BJ (cell line): Measurements from ENCODE around the gene UBE2Z. TPM values are rescaled to one million over a fixed set of nuclear protein-coding genes. Genes with fewer than 3 reads are reported as not detected.

Experiments
- CTCF ChIA-PET: fragments of 350-600 bp; formaldehyde crosslinking; extraction: SDS; loops from one replicate; lab custom pipeline; 2021; ENCODE audit warnings: antibody characterized with exemption, inconsistent platforms; lab: Yijun Ruan, JAX
- POLR2A ChIA-PET: fragments of 300-600 bp; sonication (Branson Sonifier 250); formaldehyde crosslinking; extraction: SDS; loops from one replicate; lab custom pipeline; 2021; ENCODE audit warnings: antibody characterized with exemption; lab: Charles Lee
- DNase-seq: peaks from one replicate; pipeline ENCODE4 v3.0.0-alpha.2; 2011; ENCODE audit warnings: low read depth
- H3K27me3 ChIP-seq: 2 replicates; pipeline ENCODE4 v1.6.0; 2011; ENCODE audit warnings: low read length; ENCODE audit not compliant: control insufficient read depth, insufficient read depth
- H3K36me3 ChIP-seq: 2 replicates; pipeline ENCODE4 v1.5.1; 2011; ENCODE audit warnings: low read length; ENCODE audit not compliant: control insufficient read depth, insufficient read depth
- H3K4me3 ChIP-seq: 2 replicates; pipeline ENCODE4 v1.5.1; 2011; ENCODE audit warnings: low read depth, mild to moderate bottlenecking, control low read depth, low read length
- polyA plus RNA-seq: library from polyadenylated mRNA; depleted of rRNA; stranded (reverse); fragments of >200 nt; gene quantifications from 2 replicates; pipeline ENCODE4 v1.2.3, GENCODE V29; 2011
- TF ChIP-seq, protein P1 (sequence below): IDR thresholded peaks from 2 replicates; pipeline ENCODE4 v1.5.1; 2011; ENCODE audit warnings: low read depth, mild to moderate bottlenecking, control low read depth, inconsistent platforms, low read length, moderate library complexity; ENCODE audit not compliant: insufficient read depth

Gene UBE2Z
- polyA plus RNA-seq, 1 experiment: 166 TPM

DNA sequence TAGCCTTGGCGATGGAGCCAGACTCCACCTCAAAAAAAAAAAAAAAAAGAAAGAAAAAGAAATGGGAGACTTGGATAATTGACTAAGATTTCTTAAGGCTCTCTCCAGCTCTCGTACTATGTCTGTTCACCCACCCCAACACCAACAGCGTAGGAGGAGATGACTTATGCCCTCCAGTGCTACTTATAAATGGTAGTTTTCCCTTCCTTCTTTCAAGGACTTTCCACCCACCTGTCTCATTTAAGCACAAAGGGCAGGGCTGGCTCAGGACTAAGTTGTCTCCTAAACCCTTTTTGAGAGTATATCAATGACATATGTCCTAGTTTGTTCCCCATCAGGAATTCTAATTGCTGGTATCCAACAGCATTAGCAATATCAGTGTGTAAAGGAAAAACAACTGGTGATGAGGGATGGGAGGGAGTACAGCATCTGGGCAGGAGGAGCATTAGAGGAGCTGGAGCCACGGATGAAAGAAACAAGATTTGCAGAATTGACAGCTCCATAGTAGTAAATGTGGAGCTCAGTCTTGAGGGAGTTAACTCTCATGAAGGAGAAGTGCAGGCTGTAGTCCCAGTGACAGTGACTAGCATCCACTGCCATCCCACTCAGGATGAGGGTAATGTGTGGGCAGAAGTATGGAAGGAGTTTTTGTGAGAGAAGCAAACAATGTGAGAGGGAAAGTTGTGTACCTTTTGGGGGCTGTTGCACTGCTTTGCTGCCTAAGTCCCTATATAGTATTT is 17.2 kb downstream of the UBE2Z start:
- H3K36me3 ChIP-seq: peaks cover 52% of the 10 kb centered on the region
- no peak for DNase-seq
- no peaks in the 10 kb centered on the region for H3K27me3 ChIP-seq
- ChIA-PET POLR2A (no interaction called here), CTCF (interaction anchor here (0.6 to 2.7 kb wide), 2 partner anchors 107 to 121 kb away, joined by 3 to 9 read pairs; no protein-coding TSS in a partner anchor)
- no peak overlapping the region for H3K4me3 ChIP-seq
- TF ChIP-seq, protein P1, sequence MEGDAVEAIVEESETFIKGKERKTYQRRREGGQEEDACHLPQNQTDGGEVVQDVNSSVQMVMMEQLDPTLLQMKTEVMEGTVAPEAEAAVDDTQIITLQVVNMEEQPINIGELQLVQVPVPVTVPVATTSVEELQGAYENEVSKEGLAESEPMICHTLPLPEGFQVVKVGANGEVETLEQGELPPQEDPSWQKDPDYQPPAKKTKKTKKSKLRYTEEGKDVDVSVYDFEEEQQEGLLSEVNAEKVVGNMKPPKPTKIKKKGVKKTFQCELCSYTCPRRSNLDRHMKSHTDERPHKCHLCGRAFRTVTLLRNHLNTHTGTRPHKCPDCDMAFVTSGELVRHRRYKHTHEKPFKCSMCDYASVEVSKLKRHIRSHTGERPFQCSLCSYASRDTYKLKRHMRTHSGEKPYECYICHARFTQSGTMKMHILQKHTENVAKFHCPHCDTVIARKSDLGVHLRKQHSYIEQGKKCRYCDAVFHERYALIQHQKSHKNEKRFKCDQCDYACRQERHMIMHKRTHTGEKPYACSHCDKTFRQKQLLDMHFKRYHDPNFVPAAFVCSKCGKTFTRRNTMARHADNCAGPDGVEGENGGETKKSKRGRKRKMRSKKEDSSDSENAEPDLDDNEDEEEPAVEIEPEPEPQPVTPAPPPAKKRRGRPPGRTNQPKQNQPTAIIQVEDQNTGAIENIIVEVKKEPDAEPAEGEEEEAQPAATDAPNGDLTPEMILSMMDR: no peak

DNA sequence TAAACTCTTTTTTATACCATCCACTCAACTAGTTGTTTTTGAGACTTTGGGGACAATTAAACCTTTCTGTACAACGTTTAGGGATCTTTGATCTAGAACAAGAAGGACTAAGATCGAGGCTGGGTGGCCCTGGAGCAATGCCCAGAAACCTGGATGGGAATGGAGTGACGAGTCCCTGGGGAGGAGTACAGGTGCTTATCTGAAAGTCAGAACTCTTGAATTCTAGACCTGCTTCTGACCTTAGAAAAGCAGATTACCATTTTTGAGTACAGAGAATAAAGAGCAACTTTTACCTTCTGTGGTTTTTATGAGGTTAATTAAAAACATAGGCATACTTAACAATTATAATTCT is 17.8 kb downstream of the UBE2Z start:
- H3K36me3 ChIP-seq: peaks cover 51% of the 10 kb centered on the region
- no peak for DNase-seq
- ChIA-PET POLR2A (no interaction called here), CTCF (interaction anchor here (0.6 to 2.7 kb wide), 2 partner anchors 107 to 121 kb away, joined by 3 to 9 read pairs; no protein-coding TSS in a partner anchor)
- TF ChIP-seq, protein P1: no peak
- H3K27me3 ChIP-seq: no peaks in the 10 kb centered on the region
- no peak overlapping the region for H3K4me3 ChIP-seq

DNA sequence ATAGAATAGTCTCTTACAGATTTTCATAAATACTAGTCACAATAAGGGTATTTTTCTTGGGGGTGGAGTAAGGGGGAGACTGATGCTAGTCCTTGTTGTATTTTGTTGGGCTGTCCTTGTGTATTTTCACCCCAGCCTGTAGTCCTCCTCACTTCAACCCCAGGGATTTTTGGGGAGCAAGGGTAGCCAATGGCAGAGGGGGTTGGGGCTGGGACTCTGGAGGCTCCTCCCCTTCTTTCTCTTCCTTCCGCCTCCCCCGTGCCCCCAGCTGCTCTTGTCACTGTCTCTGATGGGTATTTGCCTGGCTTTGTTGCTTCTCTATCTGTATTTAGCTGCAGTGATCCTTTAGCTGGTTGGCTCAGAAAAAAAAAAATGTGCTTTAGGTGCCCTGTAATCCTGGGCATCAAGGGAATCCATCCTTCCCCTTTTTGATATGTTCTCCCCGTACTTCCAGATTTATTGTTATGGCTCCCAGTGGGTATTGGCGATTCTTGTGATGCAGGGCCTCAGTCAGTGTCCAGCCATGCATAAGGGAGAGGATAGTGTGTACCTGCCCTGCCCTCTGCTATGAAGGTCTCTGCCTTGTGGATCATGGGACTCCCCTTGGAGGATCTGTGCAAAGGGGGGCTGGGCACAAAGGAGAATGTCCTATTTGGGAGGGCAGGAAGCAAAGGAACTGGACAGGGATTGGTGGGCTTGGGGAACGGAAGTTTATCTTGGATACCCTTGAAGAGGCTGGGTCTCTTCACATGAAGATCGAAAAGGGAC is 20.0 kb downstream of the UBE2Z start:
- peaks cover 41% of the 10 kb centered on the region for H3K36me3 ChIP-seq
- POLR2A ChIA-PET: interaction anchor here (0.5 kb wide), 1 partner anchor 10 kb away, joined by 4 read pairs; no protein-coding TSS in a partner anchor
- CTCF ChIA-PET: interaction anchor here (2.7 kb wide), 1 partner anchor 105 kb away, joined by 9 read pairs; no protein-coding TSS in a partner anchor
- H3K27me3 ChIP-seq: no peaks in the 10 kb centered on the region
- no peak overlapping the region for H3K4me3 ChIP-seq
- TF ChIP-seq, protein P1: no peak
- no peak for DNase-seq

DNA sequence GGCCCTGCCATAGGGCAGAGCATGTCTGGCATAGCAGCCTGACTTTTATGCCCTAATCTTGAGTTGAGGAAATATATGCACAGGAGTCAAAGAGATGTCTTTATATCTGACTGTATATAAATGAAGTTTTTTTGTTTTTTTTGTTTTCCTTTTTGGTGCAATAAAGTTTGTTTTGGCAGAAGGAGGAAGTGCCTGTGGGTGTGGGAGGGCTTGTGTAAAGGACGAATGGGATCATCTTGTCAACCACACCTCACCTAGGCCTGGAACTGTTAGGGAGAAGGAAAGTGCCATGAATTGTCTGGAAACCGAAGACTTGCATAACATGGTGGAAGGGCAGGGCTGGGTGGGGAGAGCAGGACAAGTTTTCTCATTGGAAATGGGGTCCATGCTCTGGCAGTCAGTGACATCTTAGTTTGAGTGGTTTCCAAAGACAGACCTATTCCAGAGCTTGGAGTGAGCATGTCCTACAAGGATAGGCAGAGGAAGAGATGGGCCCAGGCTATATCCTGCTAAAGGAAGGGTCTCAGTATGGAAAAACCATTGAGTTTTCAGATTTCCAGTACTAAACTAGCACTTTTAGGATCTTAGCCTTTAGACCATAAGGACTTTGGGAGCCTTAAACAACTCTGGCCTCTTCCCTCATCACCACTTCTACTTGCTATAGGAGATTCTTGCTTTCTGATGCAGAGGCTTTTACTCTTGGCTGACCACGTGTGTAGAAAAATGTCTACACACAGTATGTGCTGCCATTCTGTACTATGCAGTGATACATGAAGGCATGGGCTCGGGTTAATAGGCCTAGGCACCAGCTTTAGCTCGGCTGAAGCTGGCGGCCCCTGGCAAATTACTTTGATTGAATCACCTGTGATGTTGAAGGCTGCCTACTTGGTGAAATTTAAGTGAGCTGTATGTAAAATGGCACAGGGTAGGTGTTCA is 20.9 kb downstream of the UBE2Z start:
- no peak for DNase-seq
- POLR2A ChIA-PET: no interaction called here

More for the DNA sequence above, 20.9 kb downstream of the UBE2Z start:
- CTCF ChIA-PET: interaction anchor here (1.0 to 1.4 kb wide), 3 partner anchors 12 to 103 kb away, joined by 3 to 7 read pairs (median 4); no protein-coding TSS in a partner anchor
- peaks cover 36% of the 10 kb centered on the region for H3K36me3 ChIP-seq
- no peaks in the 10 kb centered on the region for H3K27me3 ChIP-seq
- H3K4me3 ChIP-seq: no peak overlapping the region
- TF ChIP-seq, protein P1: no peak
